Activated CD8-positive, alpha-beta T cell treated with anti-CD3 and anti-CD28 coated beads, Interleukin-2, amount 10 ng/mL, durations not matched to agents 7 days and 5 days (primary cell): ENCODE results near the gene COG5. TPM values are rescaled to one million over a fixed set of nuclear protein-coding genes. Genes with fewer than 3 reads are reported as not detected.
A peak's percentile ranks its signal among the peaks of the same experiment; 100 is the strongest.

Experiments
- ATAC-seq: fragments of 150-1000 bp; cut with Tn5 transposase; one replicate; pipeline ENCODE4 v1.10.0; 2021; ENCODE audit warnings: moderate library complexity
- CTCF ChIA-PET: fragments of 350-600 bp; sonication (Branson Sonifier 250); formaldehyde crosslinking; loops from one replicate; lab custom pipeline; 2021; ENCODE audit warnings: antibody characterized with exemption; lab: Charles Lee
- POLR2A ChIA-PET: fragments of 350-600 bp; sonication (Branson Sonifier 250); formaldehyde crosslinking; loops from one replicate; lab custom pipeline; 2021; ENCODE audit warnings: antibody characterized with exemption; lab: Charles Lee
- DNase-seq: peaks from one replicate; pipeline ENCODE4 v3.0.0-alpha.2; 2020
- H3K27ac Mint-ChIP-seq: one replicate; pipeline ENCODE4 v1.8.0; 2021; ENCODE audit warnings: mild to moderate bottlenecking, mixed read lengths
- H3K27me3 Mint-ChIP-seq: one replicate; pipeline ENCODE4 v1.8.0; 2021; ENCODE audit warnings: low read depth, mixed read lengths
- H3K36me3 Mint-ChIP-seq: one replicate; pipeline ENCODE4 v1.8.0; 2021; ENCODE audit warnings: low read depth, mixed read lengths
- H3K4me1 Mint-ChIP-seq: one replicate; pipeline ENCODE4 v1.8.0; 2021; ENCODE audit warnings: low read depth, mixed read lengths
- H3K4me3 Mint-ChIP-seq: one replicate; pipeline ENCODE4 v1.8.0; 2021; ENCODE audit warnings: mild to moderate bottlenecking, mixed read lengths
- H3K9me3 Mint-ChIP-seq: one replicate; pipeline ENCODE4 v1.8.0; 2022; ENCODE audit warnings: mixed read lengths; ENCODE audit not compliant: insufficient read depth
- total RNA-seq, 2 experiments: library from RNA; stranded (reverse); gene quantifications; one replicate each; pipeline ENCODE4 v1.2.3, GENCODE V29; 2021

COG5 gene
- total RNA-seq: 10 to 100 TPM; 31.3 to 31.8 TPM

DNA sequence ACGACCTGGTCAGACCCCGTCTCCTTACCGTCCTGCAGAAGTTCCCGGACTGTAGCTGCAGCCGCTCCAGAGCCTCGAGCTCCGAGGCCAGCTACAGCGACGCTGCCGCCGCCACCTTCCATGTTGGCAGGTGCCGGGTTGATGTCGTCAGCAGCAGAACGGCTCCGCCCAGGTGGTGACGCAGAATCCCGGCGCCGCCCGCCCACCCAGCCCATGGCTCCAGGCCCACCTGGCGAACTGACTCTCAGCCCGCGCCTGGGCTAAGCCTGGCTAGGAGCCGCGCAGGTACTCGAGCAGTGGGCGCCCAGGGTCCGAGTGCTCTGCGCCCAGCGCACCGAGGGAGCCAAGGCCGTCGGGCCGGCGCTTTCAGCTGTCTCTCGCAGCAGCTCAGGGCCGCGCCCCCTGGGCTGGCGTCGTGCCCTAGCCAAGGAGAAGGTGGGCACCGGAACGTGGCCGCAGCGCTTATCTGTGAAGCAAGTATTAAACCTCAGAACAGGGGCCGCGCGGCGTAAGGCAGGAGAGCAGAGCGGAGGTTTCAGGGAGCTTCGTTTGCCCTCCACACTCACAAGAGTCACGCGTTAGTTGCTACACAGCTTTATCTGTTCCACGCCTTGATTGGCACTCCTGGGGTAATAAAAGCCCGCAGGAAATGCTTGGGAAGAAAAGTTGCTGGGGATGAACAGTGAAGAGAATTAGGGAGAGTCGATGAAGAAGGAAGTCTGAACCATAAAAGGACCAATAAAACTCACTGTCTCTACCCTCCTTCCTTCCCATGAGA is at the start of gene COG5, which contains the start of gene DUS4L:
TSS of gene COG5 (minus strand) at position 146 of the 778 bp plus-strand sequence. CDS start at position 122, 24 bp downstream.
TSS of gene DUS4L (plus strand) at position 197 of the 778 bp plus-strand sequence. CDS start 3,100 bp downstream, outside the sequence.
- ATAC-seq (peak; percentile 93), DNase-seq (peak; percentile 88)
- no peaks in the 10 kb centered on the region for H3K9me3 Mint-ChIP-seq
- H3K4me1 Mint-ChIP-seq: peaks cover 56% of the 10 kb centered on the region
- POLR2A ChIA-PET: interaction anchor here (0.7 to 2.5 kb wide), 6 partner anchors 14 to 179 kb away, joined by 3 to 11 read pairs (median 5); partner anchors contain the start of genes BCAP29 and CBLL1
- peak within 1 kb of the TSS; percentile 90 for H3K27ac Mint-ChIP-seq
- no peaks in the 10 kb centered on the region for H3K27me3 Mint-ChIP-seq
- CTCF ChIA-PET: interaction anchor here (0.6 to 1.6 kb wide), 10 partner anchors 9 to 396 kb away, joined by 3 to 7 read pairs (median 3); partner anchors contain the start of genes BCAP29 and CBLL1
- H3K4me3 Mint-ChIP-seq: peak within 1 kb of the TSS; percentile 84
- peaks cover 6% of the 10 kb centered on the region for H3K36me3 Mint-ChIP-seq

DNA sequence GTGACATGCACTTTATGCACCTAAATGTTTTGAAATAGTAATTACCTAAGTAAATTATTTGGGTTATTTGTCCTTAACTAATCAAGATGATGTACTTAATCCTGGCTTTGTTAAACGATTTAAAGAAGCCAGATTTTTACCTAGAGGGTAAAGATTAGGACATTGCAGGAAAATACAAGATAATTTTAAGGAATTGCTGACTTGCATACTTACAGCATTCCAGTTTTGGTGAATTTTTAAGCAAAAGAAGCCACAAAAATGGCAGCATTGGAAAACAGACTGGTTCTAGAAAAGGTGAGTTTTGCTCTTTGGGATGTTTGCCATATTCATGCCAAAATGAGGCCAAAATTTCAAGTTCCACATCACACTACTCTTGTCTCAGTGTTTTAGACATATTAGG is 49.7 kb upstream of the COG5 start:
- CTCF ChIA-PET: no interaction called here
- POLR2A ChIA-PET: no interaction called here
- peaks cover 44% of the 10 kb centered on the region for H3K36me3 Mint-ChIP-seq
- no peak overlapping the region for H3K4me3 Mint-ChIP-seq
- no peaks in the 10 kb centered on the region for H3K9me3 Mint-ChIP-seq
- ATAC-seq: no peak
- H3K27me3 Mint-ChIP-seq: no peaks in the 10 kb centered on the region
- H3K4me1 Mint-ChIP-seq: peaks cover 28% of the 10 kb centered on the region
- no peak for DNase-seq
- H3K27ac Mint-ChIP-seq: no peak overlapping the region

DNA sequence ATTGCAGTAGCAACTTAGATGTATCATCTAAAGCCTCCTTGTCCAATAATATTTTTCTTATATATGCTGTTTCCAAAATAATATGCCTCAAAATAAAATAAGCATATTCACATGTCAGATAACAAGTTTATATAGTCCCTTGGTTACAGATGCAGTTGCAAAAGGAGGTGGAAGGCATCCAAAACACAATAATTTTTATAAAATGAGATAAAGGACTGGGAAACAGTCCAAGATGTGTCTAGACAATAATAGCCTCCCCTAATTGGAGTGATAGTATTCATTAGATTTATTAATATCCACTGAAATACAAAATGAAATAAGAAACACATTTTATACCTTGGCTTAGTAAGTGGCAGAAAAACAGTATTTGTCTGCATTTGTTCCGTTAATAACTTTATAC is 46.6 kb upstream of the COG5 start:
- CTCF ChIA-PET: interaction anchor here (2.2 kb wide), 1 partner anchor 9 kb away, joined by 5 read pairs; no protein-coding TSS in a partner anchor
- Mint-ChIP-seq H3K27me3 (no peaks in the 10 kb centered on the region), H3K36me3 (peaks cover 32% of the 10 kb centered on the region), H3K4me1 (peaks cover 18% of the 10 kb centered on the region), H3K9me3 (no peaks in the 10 kb centered on the region), H3K4me3 (no peak overlapping the region), H3K27ac (no peak overlapping the region)
- DNase-seq (no peak), ATAC-seq (no peak)
- POLR2A ChIA-PET: interaction anchor here (1.4 kb wide), 1 partner anchor 8 kb away, joined by 3 read pairs; no protein-coding TSS in a partner anchor

DNA sequence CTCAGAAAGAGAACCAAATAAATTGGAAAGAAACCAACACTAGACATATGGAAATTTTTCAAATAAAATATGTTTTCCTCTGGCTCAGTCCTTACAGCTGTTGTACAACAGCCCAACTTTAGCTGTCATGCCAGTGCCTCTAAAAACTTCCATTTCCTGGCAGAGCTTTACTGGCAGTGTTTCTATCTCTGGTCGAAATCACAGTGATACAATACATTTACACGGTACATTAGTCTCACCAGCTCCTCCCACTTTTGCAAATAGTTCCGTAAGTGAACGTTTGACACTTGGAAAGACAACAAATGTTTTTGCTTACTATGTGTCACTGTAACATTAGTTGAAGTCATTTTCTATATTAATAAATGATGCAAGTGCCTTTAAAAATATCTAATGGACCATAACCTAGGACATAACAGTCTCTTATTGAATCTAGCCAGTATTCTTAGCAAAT is 46.1 kb upstream of the COG5 start:
- Mint-ChIP-seq H3K9me3 (no peaks in the 10 kb centered on the region), H3K27ac (no peak overlapping the region), H3K4me1 (peaks cover 13% of the 10 kb centered on the region), H3K4me3 (no peak overlapping the region), H3K27me3 (no peaks in the 10 kb centered on the region), H3K36me3 (peaks cover 31% of the 10 kb centered on the region)
- POLR2A ChIA-PET: interaction anchor here (1.4 kb wide), 1 partner anchor 9 kb away, joined by 3 read pairs; no protein-coding TSS in a partner anchor
- ATAC-seq (no peak), DNase-seq (no peak)
- CTCF ChIA-PET: interaction anchor here (2.2 kb wide), 1 partner anchor 10 kb away, joined by 5 read pairs; no protein-coding TSS in a partner anchor

DNA sequence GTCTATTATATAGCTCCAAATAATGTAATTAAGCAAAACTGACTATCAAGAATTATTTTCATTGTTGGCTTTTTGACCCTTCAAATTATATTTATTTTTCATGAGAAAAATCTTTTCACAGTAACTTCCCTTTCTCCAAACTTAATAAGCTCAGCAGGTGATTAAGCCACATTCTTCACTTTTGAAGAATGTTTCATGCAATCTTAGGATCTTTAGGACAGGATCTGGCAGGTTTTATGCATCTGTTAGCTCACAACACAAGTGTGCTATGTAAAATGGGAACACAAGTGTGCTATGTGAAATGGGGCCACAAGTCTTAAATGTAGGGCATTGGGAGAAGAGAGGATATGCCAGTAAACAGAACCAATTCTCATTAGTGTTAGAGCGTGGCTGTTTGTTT is 42.6 kb upstream of the COG5 start:
- POLR2A ChIA-PET: no interaction called here
- Mint-ChIP-seq H3K4me1 (no peaks in the 10 kb centered on the region), H3K27me3 (no peaks in the 10 kb centered on the region), H3K9me3 (no peaks in the 10 kb centered on the region), H3K4me3 (no peak overlapping the region), H3K27ac (no peak overlapping the region), H3K36me3 (peaks cover 17% of the 10 kb centered on the region)
- ATAC-seq: no peak
- no peak for DNase-seq
- CTCF ChIA-PET: interaction anchor here (1.5 kb wide), 1 partner anchor 55 kb away, joined by 3 read pairs; no protein-coding TSS in a partner anchor

DNA sequence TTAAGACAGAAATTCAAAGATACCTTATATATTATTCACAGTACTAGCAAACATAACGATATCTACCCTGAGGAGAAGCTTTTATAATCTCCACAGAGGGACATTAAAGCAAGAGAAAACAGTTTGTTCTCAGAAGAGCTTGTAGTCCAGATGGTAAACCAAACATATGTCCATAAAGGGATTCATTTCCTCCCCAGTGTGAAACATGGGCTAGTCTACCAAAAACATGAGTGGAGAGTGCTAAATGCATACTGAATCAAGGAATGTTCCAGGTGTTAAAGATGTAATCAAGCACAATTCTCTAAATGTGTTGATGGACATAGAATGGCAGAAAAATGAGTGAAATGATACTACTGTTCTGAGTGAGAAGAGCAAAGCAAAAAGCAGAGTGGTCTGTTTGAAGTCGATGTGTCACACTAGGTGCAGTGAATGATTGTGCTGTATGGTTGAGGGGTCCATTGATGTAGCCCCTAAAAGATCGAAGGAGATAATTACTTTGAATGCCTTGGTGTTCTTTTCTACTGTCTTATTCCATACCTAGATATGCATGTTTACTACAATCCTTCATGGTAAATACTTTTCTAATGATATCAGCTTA is 41.6 kb upstream of the COG5 start:
- ChIA-PET CTCF (no interaction called here), POLR2A (no interaction called here)
- peaks cover 20% of the 10 kb centered on the region for H3K36me3 Mint-ChIP-seq
- H3K4me3 Mint-ChIP-seq: no peak overlapping the region
- H3K4me1 Mint-ChIP-seq: no peaks in the 10 kb centered on the region
- ATAC-seq (no peak), DNase-seq (no peak)
- H3K27ac Mint-ChIP-seq: no peak overlapping the region
- no peaks in the 10 kb centered on the region for H3K27me3 Mint-ChIP-seq
- no peaks in the 10 kb centered on the region for H3K9me3 Mint-ChIP-seq

DNA sequence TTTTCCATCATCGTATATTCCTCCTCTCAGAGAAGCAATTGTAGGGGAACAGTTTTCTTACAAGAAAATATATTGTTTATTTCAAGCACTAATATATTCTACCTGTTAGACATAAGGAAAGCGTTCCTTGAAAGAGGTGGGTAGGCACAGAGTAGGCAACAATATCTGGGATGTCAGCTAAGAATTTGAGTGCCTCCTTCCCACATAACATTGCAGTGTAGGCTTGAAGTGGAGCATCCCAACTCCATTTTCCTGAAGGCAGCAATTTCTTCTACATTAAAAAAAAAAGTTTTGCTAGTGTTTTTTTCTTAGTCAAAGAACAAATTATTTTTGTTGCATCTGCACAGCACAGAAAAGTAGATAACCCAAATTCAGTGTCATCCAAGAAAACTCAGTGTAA is 37.1 kb upstream of the COG5 start:
- no peaks in the 10 kb centered on the region for H3K27me3 Mint-ChIP-seq
- CTCF ChIA-PET: interaction anchor here (1.7 kb wide), 1 partner anchor 143 kb away, joined by 6 read pairs; the partner anchor contains the start of gene CBLL1
- no peak overlapping the region for H3K27ac Mint-ChIP-seq

DNA sequence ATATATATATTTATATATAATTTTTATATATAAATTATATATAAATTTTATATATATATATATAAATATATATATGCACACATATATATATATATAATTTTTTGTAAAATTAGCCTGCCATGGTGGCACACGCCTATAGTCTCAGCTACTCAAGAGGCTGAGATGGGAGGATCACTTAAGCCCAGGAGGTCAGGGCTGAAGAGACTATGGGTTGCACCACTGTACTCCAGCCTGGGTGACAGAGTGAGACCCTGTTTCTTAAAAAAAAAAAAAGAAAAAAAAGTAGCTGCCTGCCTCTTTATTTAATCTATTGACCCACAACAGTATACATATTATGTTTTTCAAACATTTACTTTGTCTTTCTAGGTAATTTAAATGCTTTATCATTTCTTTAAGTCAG is 35.5 kb upstream of the COG5 start:
- POLR2A ChIA-PET: no interaction called here
- no peak for DNase-seq
- no peak for ATAC-seq
- H3K9me3 Mint-ChIP-seq: no peaks in the 10 kb centered on the region
- peaks cover 30% of the 10 kb centered on the region for H3K36me3 Mint-ChIP-seq
- CTCF ChIA-PET: interaction anchor here (1.7 kb wide), 1 partner anchor 144 kb away, joined by 6 read pairs; the partner anchor contains the start of gene CBLL1
- no peaks in the 10 kb centered on the region for H3K4me1 Mint-ChIP-seq
- no peak overlapping the region for H3K27ac Mint-ChIP-seq
- H3K4me3 Mint-ChIP-seq: no peak overlapping the region
- no peaks in the 10 kb centered on the region for H3K27me3 Mint-ChIP-seq

More for the DNA sequence above, 37.1 kb upstream of the COG5 start:
- DNase-seq: no peak
- H3K36me3 Mint-ChIP-seq: peaks cover 30% of the 10 kb centered on the region
- no peak for ATAC-seq
- H3K4me1 Mint-ChIP-seq: no peaks in the 10 kb centered on the region
- no peak overlapping the region for H3K4me3 Mint-ChIP-seq
- POLR2A ChIA-PET: no interaction called here
- H3K9me3 Mint-ChIP-seq: no peaks in the 10 kb centered on the region

DNA sequence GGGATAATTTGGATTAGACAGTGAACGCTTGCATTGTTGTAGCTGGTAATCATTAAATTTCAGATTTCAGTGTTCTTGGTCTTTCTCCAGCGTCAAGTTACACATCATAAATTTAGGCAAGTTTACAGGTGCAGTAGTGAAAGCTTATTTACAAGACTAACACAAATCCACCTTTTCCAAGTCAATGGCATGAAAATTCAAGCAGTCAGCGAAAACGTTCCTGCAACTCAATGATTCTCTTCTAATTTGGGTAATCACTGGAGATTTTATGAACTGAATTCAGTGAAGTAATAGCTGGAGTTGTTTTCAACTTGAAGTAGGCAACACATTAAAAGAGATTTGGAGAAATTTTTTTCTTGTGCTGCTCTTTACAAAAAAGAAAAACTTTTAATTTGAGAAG is 34.2 kb upstream of the COG5 start:
- ChIA-PET POLR2A (no interaction called here), CTCF (interaction anchor here (1.0 to 1.3 kb wide), 2 partner anchors 63 to 150 kb away, joined by 3 to 4 read pairs; partner anchors contain the start of gene SLC26A4)
- Mint-ChIP-seq H3K9me3 (no peaks in the 10 kb centered on the region), H3K27me3 (no peaks in the 10 kb centered on the region), H3K27ac (no peak overlapping the region), H3K36me3 (peaks cover 31% of the 10 kb centered on the region), H3K4me3 (no peak overlapping the region), H3K4me1 (no peaks in the 10 kb centered on the region)
- ATAC-seq (no peak), DNase-seq (no peak)

DNA sequence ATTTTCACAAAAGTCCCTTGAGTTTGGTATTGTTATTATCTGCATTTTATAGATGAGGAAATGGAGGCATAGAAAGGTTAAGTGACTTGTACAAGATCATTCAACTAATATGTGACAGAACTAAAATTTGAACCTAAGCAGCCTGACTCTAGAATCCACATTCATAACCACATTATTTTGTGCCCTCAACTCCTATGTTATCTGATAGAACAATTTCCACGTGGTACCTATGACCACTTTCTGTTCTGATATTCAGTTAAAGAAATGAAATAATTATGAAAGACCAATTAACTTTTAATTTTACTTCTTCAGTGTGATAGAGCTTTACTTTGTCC is 33.8 kb upstream of the COG5 start:
- no peak for ATAC-seq
- POLR2A ChIA-PET: no interaction called here

DNA sequence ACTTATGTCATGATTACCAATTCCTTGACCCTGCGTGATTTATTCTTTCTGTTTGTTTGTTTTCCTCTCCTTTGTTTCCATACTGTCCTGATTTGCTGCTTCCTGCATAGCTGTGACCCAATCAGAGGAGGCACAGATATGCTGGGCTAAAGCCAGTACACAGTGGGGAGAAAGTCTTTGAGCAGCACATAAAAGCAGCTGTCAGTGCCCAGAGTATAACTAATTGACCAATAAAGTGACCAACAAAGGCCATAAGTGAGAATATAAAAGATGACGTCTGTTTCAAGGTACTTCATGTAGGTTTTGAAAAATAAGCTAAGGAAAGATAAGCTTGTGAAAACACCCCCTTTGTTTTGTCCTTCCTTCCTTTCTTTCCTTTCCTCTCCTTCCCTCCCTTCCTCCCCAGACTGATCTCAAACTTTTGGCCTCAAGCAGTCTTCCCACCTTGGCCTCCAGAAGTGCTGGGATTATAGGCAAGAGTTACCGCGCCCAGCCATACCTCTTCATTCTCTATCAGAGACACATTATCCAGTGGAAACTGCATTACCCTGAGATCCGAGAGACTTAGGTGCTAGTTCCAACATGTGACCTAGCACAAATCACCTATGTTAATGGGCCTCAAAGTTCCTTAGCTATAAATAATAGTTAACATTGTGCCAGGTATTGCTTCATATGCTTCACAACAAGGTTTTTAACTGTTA is 33.3 kb upstream of the COG5 start:
- ChIA-PET CTCF (interaction anchor here (1.0 to 1.3 kb wide), 2 partner anchors 64 to 149 kb away, joined by 3 to 4 read pairs; partner anchors contain the start of gene SLC26A4), POLR2A (interaction anchor here (0.6 kb wide), 1 partner anchor 428 kb away, joined by 3 read pairs; the partner anchor contains the start of gene HBP1)
- Mint-ChIP-seq H3K4me1 (no peaks in the 10 kb centered on the region), H3K9me3 (no peaks in the 10 kb centered on the region), H3K36me3 (peaks cover 29% of the 10 kb centered on the region), H3K27me3 (no peaks in the 10 kb centered on the region), H3K4me3 (no peak overlapping the region), H3K27ac (no peak overlapping the region)
- DNase-seq (no peak), ATAC-seq (no peak)

More for the DNA sequence above, 33.8 kb upstream of the COG5 start:
- CTCF ChIA-PET: interaction anchor here (1.0 to 1.3 kb wide), 2 partner anchors 64 to 150 kb away, joined by 3 to 4 read pairs; partner anchors contain the start of gene SLC26A4
- DNase-seq: no peak
- H3K36me3 Mint-ChIP-seq: peaks cover 30% of the 10 kb centered on the region
- H3K27me3 Mint-ChIP-seq: no peaks in the 10 kb centered on the region
- H3K9me3 Mint-ChIP-seq: no peaks in the 10 kb centered on the region
- H3K27ac Mint-ChIP-seq: no peak overlapping the region
- H3K4me3 Mint-ChIP-seq: no peak overlapping the region
- no peaks in the 10 kb centered on the region for H3K4me1 Mint-ChIP-seq
